ENCODE results near the gene SH2B2. TPM values are rescaled to one million over a fixed set of nuclear protein-coding genes. Genes with fewer than 3 reads are reported as not detected.
A peak's percentile ranks its signal among the peaks of the same experiment; 100 is the strongest.

The SH2B2 gene
- total RNA-seq, 1 donor from 2014 or later, result 11.5 TPM

DNA sequence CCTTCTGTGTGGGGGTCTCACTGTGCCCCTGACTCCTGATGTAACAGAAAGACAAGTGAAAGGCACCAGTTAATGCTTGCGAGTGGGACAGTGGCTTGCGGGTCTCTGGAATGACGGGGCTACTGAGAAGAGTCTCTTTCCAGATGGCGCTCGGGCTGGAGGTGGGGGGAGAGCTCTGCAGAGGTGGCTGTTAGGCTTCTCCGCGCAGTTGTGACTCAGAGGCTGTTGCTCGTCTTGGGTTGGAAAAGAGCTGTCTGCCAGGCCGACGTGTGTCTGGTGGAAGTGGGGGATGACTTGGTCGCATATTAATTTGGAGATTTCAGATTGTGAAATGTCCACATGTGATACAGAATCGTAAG is 27.9 kb upstream of the SH2B2 start:
- Mint-ChIP-seq H3K27me3 (no peaks in the 10 kb centered on the region), H3K4me1 (ENCODE audit: low read depth) (no peaks in the 10 kb centered on the region), H3K9me3 (ENCODE audit: low read depth) (no peaks in the 10 kb centered on the region), H3K36me3 (ENCODE audit: insufficient read depth) (peaks cover 3% of the 10 kb centered on the region), H3K27ac (no peak overlapping the region), H3K4me3 (ENCODE audit: low read depth) (no peak overlapping the region)
- no peak for DNase-seq (ENCODE audit: low spot score, unreplicated experiment)
- no peak for TF ChIP-seq CTCF (IDR thresholded peaks at IDR 0.05; ENCODE audit: unreplicated experiment)

- no peak for TF ChIP-seq CTCF (IDR thresholded peaks at IDR 0.05; ENCODE audit: unreplicated experiment)
- no peak overlapping the region for H3K27ac Mint-ChIP-seq
- no peaks in the 10 kb centered on the region for H3K27me3 Mint-ChIP-seq
- H3K4me1 Mint-ChIP-seq (ENCODE audit: low read depth), result no peaks in the 10 kb centered on the region
- H3K4me3 Mint-ChIP-seq (ENCODE audit: low read depth), result no peak overlapping the region
- H3K9me3 Mint-ChIP-seq (ENCODE audit: low read depth), result no peaks in the 10 kb centered on the region
- H3K36me3 Mint-ChIP-seq (ENCODE audit: insufficient read depth), result peaks cover 3% of the 10 kb centered on the region
- no peak for DNase-seq (ENCODE audit: low spot score, unreplicated experiment)
These were observed 25.8 kb upstream of the SH2B2 start for GRCh38 chr7:102260856-102261255.

DNA sequence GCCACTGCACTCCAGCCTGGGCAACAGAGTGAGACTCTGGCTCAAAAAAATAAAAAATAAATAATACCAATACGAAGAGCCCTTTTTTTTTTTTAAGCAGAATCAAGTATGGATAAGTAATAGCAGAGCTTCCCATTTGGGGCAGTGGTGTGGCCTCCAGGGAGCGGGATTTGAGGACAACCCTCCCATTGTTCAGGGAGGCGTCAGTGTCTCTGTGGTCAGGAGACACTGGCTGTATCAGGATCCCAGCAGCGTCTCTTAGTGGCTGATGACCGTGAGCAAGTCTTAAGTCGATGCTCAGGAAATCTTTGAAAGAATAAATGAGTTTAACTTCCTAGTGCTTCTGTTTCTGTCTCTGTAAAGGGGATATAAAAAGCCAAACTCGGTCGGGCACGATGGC is 25.2 kb upstream of the SH2B2 start:
- H3K9me3 Mint-ChIP-seq (ENCODE audit: low read depth), result no peaks in the 10 kb centered on the region
- H3K4me3 Mint-ChIP-seq (ENCODE audit: low read depth), result no peak overlapping the region
- no peaks in the 10 kb centered on the region for H3K27me3 Mint-ChIP-seq
- H3K4me1 Mint-ChIP-seq (ENCODE audit: low read depth), result no peaks in the 10 kb centered on the region
- H3K36me3 Mint-ChIP-seq (ENCODE audit: insufficient read depth), result peaks cover 3% of the 10 kb centered on the region
- DNase-seq (ENCODE audit: low spot score, unreplicated experiment), result no peak
- peak overlapping the region; percentile 78 for H3K27ac Mint-ChIP-seq
- TF ChIP-seq CTCF (IDR thresholded peaks at IDR 0.05; ENCODE audit: unreplicated experiment), result no peak

- peaks cover 3% of the 10 kb centered on the region for H3K36me3 Mint-ChIP-seq (ENCODE audit: insufficient read depth)
- no peak overlapping the region for H3K27ac Mint-ChIP-seq
- no peaks in the 10 kb centered on the region for H3K27me3 Mint-ChIP-seq
- H3K4me1 Mint-ChIP-seq (ENCODE audit: low read depth), result no peaks in the 10 kb centered on the region
- no peak overlapping the region for H3K4me3 Mint-ChIP-seq (ENCODE audit: low read depth)
- no peak for TF ChIP-seq CTCF (IDR thresholded peaks at IDR 0.05; ENCODE audit: unreplicated experiment)
- no peaks in the 10 kb centered on the region for H3K9me3 Mint-ChIP-seq (ENCODE audit: low read depth)
- DNase-seq (ENCODE audit: low spot score, unreplicated experiment), result no peak
These were observed 24.1 kb upstream of the SH2B2 start for GRCh38 chr7:102262546-102262945.

DNA sequence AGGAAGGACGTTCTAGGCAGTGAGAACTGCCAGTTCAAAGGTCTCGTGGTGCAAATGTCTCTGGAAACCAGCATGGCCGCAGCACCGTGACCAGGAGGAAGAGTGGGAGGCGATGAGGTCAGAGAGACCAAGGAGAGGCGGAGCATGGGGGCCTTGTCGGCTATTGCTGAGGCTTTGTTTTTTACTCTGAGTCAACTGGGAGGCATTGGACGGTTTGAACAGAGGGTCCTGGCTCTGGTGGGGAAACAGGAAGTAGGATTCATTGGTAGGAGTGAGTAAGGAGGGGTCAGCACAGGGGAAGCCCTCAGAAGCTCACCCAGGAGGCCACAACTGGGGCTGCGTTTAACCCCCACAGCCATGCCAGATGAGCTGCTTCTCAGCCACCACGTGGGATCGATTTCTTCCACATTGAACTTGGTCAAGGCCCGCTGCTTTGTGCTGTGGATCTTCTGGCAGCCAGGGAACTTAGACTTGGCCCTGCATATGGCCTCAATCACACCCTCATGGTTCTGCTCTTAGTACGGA is 22.2 kb upstream of the SH2B2 start:
- no peak for TF ChIP-seq CTCF (IDR thresholded peaks at IDR 0.05; ENCODE audit: unreplicated experiment)
- Mint-ChIP-seq H3K36me3 (ENCODE audit: insufficient read depth) (peaks cover 1% of the 10 kb centered on the region), H3K4me3 (ENCODE audit: low read depth) (no peak overlapping the region), H3K9me3 (ENCODE audit: low read depth) (no peaks in the 10 kb centered on the region), H3K27ac (no peak overlapping the region), H3K4me1 (ENCODE audit: low read depth) (no peaks in the 10 kb centered on the region), H3K27me3 (peaks cover 6% of the 10 kb centered on the region)
- no peak for DNase-seq (ENCODE audit: low spot score, unreplicated experiment)

Data from progenitor cell of endocrine pancreas (in vitro differentiated cells).